K562 (cell line): ENCODE data around the gene EPB41L2.
"Not testable (repeated sequence)": the region's sequence is repeated elsewhere in the genome, so short reads cannot be mapped to it uniquely, and the experiment has no call there.

Source experiments
- GABPA ChIP-seq: fragments of 200-800 bp; sonication (Bioruptor generic); conservative IDR thresholded peaks from 2 replicates; pipeline ENCODE4 v1.6.1; 2016; ENCODE audit warnings: low read depth, missing genetic modification characterization, missing compliant biosample characterization
- KAT2B ChIP-seq: IDR thresholded peaks from one replicate; pipeline ENCODE4 v1.6.1; 2012; ENCODE audit warnings: low read depth, mild to moderate bottlenecking, control low read depth, inconsistent platforms, low read length, moderate library complexity
- SMC3 ChIP-seq: conservative IDR thresholded peaks from 2 replicates; pipeline ENCODE4 v1.6.1; 2011; ENCODE audit warnings: low read depth, low read length, improper control_type of control experiment; ENCODE audit not compliant: insufficient read depth
- TBP ChIP-seq: optimal IDR thresholded peaks from 2 replicates; pipeline ENCODE3; 2011; ENCODE audit warnings: low read depth, low read length, improper control_type of control experiment
- ZBTB1 ChIP-seq: sonication (generic); formaldehyde crosslinking; IDR thresholded peaks from 2 replicates; pipeline ENCODE4 v1.8.1; 2023; ENCODE audit warnings: missing genetic modification reagents, low read depth, mild to moderate bottlenecking, borderline replicate concordance
- ZFX ChIP-seq: sonication (generic); formaldehyde crosslinking; IDR thresholded peaks from 2 replicates; pipeline ENCODE4 v1.8.0; 2022; ENCODE audit warnings: mild to moderate bottlenecking, missing genetic modification reagents, moderate library complexity
- ZNF12 ChIP-seq: sonication (generic); formaldehyde crosslinking; IDR thresholded peaks from 2 replicates; pipeline ENCODE4 v1.4.0; 2020; ENCODE audit warnings: mild to moderate bottlenecking, missing genetic modification reagents
- ZNF274 ChIP-seq: IDR thresholded peaks from 2 replicates; pipeline ENCODE4 v1.6.1; 2011; ENCODE audit warnings: low read depth, mild to moderate bottlenecking, low read length, moderate library complexity, borderline replicate concordance
- TF ChIP-seq, protein P1 (sequence below), 3 experiments: IDR thresholded peaks in 2 of 3; conservative IDR thresholded peaks in 1 of 3; 2 replicates each; pipeline ENCODE4 v1.5.1; 2011 to 2012; ENCODE audit warnings: low read length in 3 of 3, mild to moderate bottlenecking in 3 of 3, control low read depth in 2 of 3, improper control_type of control experiment in 1 of 3, inconsistent platforms in 1 of 3, low read depth in 1 of 3, mixed read lengths in 1 of 3, moderate library complexity in 1 of 3; ENCODE audit not compliant: insufficient read depth in 2 of 3
- TF ChIP-seq, protein P2 (sequence below): fragments of 450-650 bp; IDR thresholded peaks from 2 replicates; pipeline ENCODE4 v1.6.1; 2017; ENCODE audit warnings: antibody characterized with exemption

DNA sequence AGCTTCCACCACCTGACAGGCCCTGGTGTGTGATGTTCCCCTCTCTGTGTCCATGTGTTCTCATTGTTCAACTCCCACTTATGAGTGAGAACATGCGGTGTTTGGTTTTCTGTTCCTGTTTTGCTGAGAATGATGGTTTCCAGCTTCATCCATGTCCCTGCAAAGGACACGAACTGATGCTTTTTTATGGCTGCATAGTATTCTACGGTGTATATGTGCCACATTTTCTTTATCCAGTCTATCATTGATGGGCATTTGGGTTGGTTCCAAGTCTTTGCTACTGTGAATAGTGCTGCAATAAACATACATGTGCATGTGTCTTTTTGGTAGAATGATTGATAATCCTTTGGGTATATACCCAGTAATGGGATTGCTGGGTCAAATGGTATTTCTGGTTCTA, 120.3 kb downstream of the EPB41L2 start:
- not testable (repeated sequence) for TF ChIP-seq ZNF12 (CRISPR knock-in tag); GABPA (tag); ZFX (CRISPR knock-in tag); TBP; KAT2B; ZBTB1 (CRISPR knock-in tag); SMC3; ZNF274
- TF ChIP-seq, protein P1, sequence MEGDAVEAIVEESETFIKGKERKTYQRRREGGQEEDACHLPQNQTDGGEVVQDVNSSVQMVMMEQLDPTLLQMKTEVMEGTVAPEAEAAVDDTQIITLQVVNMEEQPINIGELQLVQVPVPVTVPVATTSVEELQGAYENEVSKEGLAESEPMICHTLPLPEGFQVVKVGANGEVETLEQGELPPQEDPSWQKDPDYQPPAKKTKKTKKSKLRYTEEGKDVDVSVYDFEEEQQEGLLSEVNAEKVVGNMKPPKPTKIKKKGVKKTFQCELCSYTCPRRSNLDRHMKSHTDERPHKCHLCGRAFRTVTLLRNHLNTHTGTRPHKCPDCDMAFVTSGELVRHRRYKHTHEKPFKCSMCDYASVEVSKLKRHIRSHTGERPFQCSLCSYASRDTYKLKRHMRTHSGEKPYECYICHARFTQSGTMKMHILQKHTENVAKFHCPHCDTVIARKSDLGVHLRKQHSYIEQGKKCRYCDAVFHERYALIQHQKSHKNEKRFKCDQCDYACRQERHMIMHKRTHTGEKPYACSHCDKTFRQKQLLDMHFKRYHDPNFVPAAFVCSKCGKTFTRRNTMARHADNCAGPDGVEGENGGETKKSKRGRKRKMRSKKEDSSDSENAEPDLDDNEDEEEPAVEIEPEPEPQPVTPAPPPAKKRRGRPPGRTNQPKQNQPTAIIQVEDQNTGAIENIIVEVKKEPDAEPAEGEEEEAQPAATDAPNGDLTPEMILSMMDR (IDR thresholded peaks at IDR 0.05 in 2 of 3, conservative IDR thresholded peaks at IDR 0.05 in 1 of 3; ENCODE audit: insufficient read depth in 2 of 3, low read depth in 1 of 3, low read length in 3 of 3) = not testable (repeated sequence)
- TF ChIP-seq, protein P2, sequence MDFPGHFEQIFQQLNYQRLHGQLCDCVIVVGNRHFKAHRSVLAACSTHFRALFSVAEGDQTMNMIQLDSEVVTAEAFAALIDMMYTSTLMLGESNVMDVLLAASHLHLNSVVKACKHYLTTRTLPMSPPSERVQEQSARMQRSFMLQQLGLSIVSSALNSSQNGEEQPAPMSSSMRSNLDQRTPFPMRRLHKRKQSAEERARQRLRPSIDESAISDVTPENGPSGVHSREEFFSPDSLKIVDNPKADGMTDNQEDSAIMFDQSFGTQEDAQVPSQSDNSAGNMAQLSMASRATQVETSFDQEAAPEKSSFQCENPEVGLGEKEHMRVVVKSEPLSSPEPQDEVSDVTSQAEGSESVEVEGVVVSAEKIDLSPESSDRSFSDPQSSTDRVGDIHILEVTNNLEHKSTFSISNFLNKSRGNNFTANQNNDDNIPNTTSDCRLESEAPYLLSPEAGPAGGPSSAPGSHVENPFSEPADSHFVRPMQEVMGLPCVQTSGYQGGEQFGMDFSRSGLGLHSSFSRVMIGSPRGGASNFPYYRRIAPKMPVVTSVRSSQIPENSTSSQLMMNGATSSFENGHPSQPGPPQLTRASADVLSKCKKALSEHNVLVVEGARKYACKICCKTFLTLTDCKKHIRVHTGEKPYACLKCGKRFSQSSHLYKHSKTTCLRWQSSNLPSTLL = not testable (repeated sequence)
